ENCODE measurements around the gene HDAC7.

The HDAC7 gene

GRCh38 chr12:47748899-47749298, 70.8 kb downstream of the HDAC7 start:
- DNase-seq (ENCODE audit: low read depth) = no peak
- TF ChIP-seq CTCF (conservative IDR thresholded peaks at IDR 0.05; ENCODE audit: low read length) = no peak
- no peak overlapping the region for H3K4me3 ChIP-seq (ENCODE audit: low read length)

GRCh38 chr12:47748507-47748828, 71.2 kb downstream of the HDAC7 start:
- no peak for TF ChIP-seq CTCF (conservative IDR thresholded peaks at IDR 0.05; ENCODE audit: low read length)
- no peak overlapping the region for H3K4me3 ChIP-seq (ENCODE audit: low read length)
- DNase-seq (ENCODE audit: low read depth) = no peak

- DNase-seq (ENCODE audit: low read depth) = no peak
- H3K4me3 ChIP-seq (ENCODE audit: low read length) = no peak overlapping the region
- no peak for TF ChIP-seq CTCF (conservative IDR thresholded peaks at IDR 0.05; ENCODE audit: low read length)
Measured at GRCh38 chr12:47747596-47748506, 71.9 kb downstream of the HDAC7 start.

GRCh38 chr12:47747126-47747525, 72.6 kb downstream of the HDAC7 start:
- no peak overlapping the region for H3K4me3 ChIP-seq (ENCODE audit: low read length)
- TF ChIP-seq CTCF (conservative IDR thresholded peaks at IDR 0.05; ENCODE audit: low read length) = no peak

GRCh38 chr12:47746523-47746922, 73.2 kb downstream of the HDAC7 start:
- no peak overlapping the region for H3K4me3 ChIP-seq (ENCODE audit: low read length)
- DNase-seq (ENCODE audit: low read depth) = no peak
- TF ChIP-seq CTCF (conservative IDR thresholded peaks at IDR 0.05; ENCODE audit: low read length) = no peak

More at GRCh38 chr12:47747126-47747525, 72.6 kb downstream of the HDAC7 start:
- no peak for DNase-seq (ENCODE audit: low read depth)

GRCh38 chr12:47746073-47746472, 73.6 kb downstream of the HDAC7 start:
- no peak for DNase-seq (ENCODE audit: low read depth)
- H3K4me3 ChIP-seq (ENCODE audit: low read length) = no peak overlapping the region
- TF ChIP-seq CTCF (conservative IDR thresholded peaks at IDR 0.05; ENCODE audit: low read length) = no peak

- no peak for TF ChIP-seq CTCF (conservative IDR thresholded peaks at IDR 0.05; ENCODE audit: low read length)
- no peak for DNase-seq (ENCODE audit: low read depth)
- no peak overlapping the region for H3K4me3 ChIP-seq (ENCODE audit: low read length)
Measured at GRCh38 chr12:47745485-47746041, 74.1 kb downstream of the HDAC7 start.
